ENCODE data around the gene SGCA.

Gene SGCA

GRCh38 chr17:50211249-50212120 is 45.7 kb downstream of the SGCA start:
- no peak for DNase-seq

GRCh38 chr17:50212121-50212843 is 46.5 kb downstream of the SGCA start:
- DNase-seq, result no peak

GRCh38 chr17:50213026-50214022 is 47.5 kb downstream of the SGCA start:
- DNase-seq, result no peak

GRCh38 chr17:50214976-50215760 is 49.4 kb downstream of the SGCA start:
- DNase-seq, result no peak

- no peak for DNase-seq
Observed at GRCh38 chr17:50217591-50217990, 51.8 kb downstream of the SGCA start.

- DNase-seq, result no peak
Observed at GRCh38 chr17:50218071-50218759, 52.4 kb downstream of the SGCA start.

- DNase-seq, result no peak
Observed at GRCh38 chr17:50218771-50219315, 53.0 kb downstream of the SGCA start.

- DNase-seq, result no peak
Observed at GRCh38 chr17:50219342-50219741, 53.5 kb downstream of the SGCA start.

- DNase-seq, result no peak
Observed at GRCh38 chr17:50219939-50220465, 54.2 kb downstream of the SGCA start.

- no peak for DNase-seq
Observed at GRCh38 chr17:50220811-50221210, 55.0 kb downstream of the SGCA start.

GRCh38 chr17:50221266-50221863 is 55.6 kb downstream of the SGCA start:
- no peak for DNase-seq

- no peak for DNase-seq
Observed at GRCh38 chr17:50221864-50222545, 56.2 kb downstream of the SGCA start.

GRCh38 chr17:50222922-50223321 is 57.1 kb downstream of the SGCA start:
- no peak for DNase-seq
